ENCODE measurements around the gene SLC22A23. TPM values are rescaled to one million over a fixed set of nuclear protein-coding genes. Genes with fewer than 3 reads are reported as not detected.

Gene SLC22A23
- total RNA-seq, 6 donors from 2014 or later, result 18.2 to 73.1 (median 28.3) TPM

- Histone ChIP-seq H3K4me3 (no peak overlapping the region), H3K9me3 (no peaks in the 10 kb centered on the region), H3K4me1 (peaks cover 0 to 18% (median 10%) of the 10 kb centered on the region in 4 donors), H3K36me3 (no peaks in the 10 kb centered on the region), H3K27me3 (no peaks in the 10 kb centered on the region), H3K27ac (peak overlapping the region in 1 of 4 donors; percentile 9)
- no peak for ATAC-seq (ENCODE audit: low FRiP score in 2 of 2)
- TF ChIP-seq CTCF (IDR thresholded peaks at IDR 0.05) (no peak), EP300 (IDR thresholded peaks at IDR 0.05) (no peak), POLR2AphosphoS5 (IDR thresholded peaks at IDR 0.05) (no peak), POLR2A (IDR thresholded peaks at IDR 0.05) (no peak)
- DNase-seq, result no peak
- 90% methylated on average over 18 of the region's 18 CpGs for WGBS, 2 donors
These were observed 57.8 kb downstream of the SLC22A23 start for GRCh38 chr6:3398755-3399696.

GRCh38 chr6:3398165-3398562 is 58.7 kb downstream of the SLC22A23 start:
- Histone ChIP-seq H3K27me3 (no peaks in the 10 kb centered on the region), H3K4me3 (no peak overlapping the region), H3K4me1 (peaks cover 0 to 9% (median 3%) of the 10 kb centered on the region in 4 donors), H3K27ac (peak overlapping the region in 1 of 4 donors; percentile 9), H3K9me3 (no peaks in the 10 kb centered on the region), H3K36me3 (no peaks in the 10 kb centered on the region)
- DNase-seq, result no peak
- no peak for ATAC-seq (ENCODE audit: low FRiP score in 2 of 2)
- WGBS, 2 donors, result 44 to 45% methylated on average over 3 of the region's 3 CpGs
- TF ChIP-seq EP300 (IDR thresholded peaks at IDR 0.05), result no peak
- TF ChIP-seq CTCF (IDR thresholded peaks at IDR 0.05), result no peak
- TF ChIP-seq POLR2A (IDR thresholded peaks at IDR 0.05), result no peak
- TF ChIP-seq POLR2AphosphoS5 (IDR thresholded peaks at IDR 0.05), result no peak

- no peak overlapping the region for H3K4me3 ChIP-seq
- no peaks in the 10 kb centered on the region for H3K9me3 ChIP-seq
- TF ChIP-seq CTCF (IDR thresholded peaks at IDR 0.05), result no peak
- no peak for TF ChIP-seq POLR2AphosphoS5 (IDR thresholded peaks at IDR 0.05)
- TF ChIP-seq EP300 (IDR thresholded peaks at IDR 0.05), result no peak
- no peak for TF ChIP-seq POLR2A (IDR thresholded peaks at IDR 0.05)
- no peak for DNase-seq
- peaks cover 0 to 2% (median 0%) of the 10 kb centered on the region in 4 donors for H3K4me1 ChIP-seq
- no peak for ATAC-seq (ENCODE audit: low FRiP score in 2 of 2)
- H3K36me3 ChIP-seq, result no peaks in the 10 kb centered on the region
- 85% methylated on average over 7 of the region's 7 CpGs for WGBS, 2 donors
- H3K27me3 ChIP-seq, result no peaks in the 10 kb centered on the region
- no peak overlapping the region for H3K27ac ChIP-seq
These were observed 59.4 kb downstream of the SLC22A23 start for GRCh38 chr6:3397229-3398164.

GRCh38 chr6:3396503-3397180 is 60.2 kb downstream of the SLC22A23 start:
- WGBS, 2 donors, result 92 to 94% methylated on average over 11 to 19 of the region's 19 CpGs
- no peaks in the 10 kb centered on the region for H3K36me3 ChIP-seq
- H3K27me3 ChIP-seq, result no peaks in the 10 kb centered on the region
- no peak overlapping the region for H3K27ac ChIP-seq
- ATAC-seq (ENCODE audit: low FRiP score in 2 of 2) (no peak), DNase-seq (no peak)
- no peaks in the 10 kb centered on the region for H3K4me1 ChIP-seq
- TF ChIP-seq CTCF (IDR thresholded peaks at IDR 0.05) (no peak), EP300 (IDR thresholded peaks at IDR 0.05) (no peak), POLR2AphosphoS5 (IDR thresholded peaks at IDR 0.05) (no peak), POLR2A (IDR thresholded peaks at IDR 0.05) (no peak)
- no peaks in the 10 kb centered on the region for H3K9me3 ChIP-seq
- no peak overlapping the region for H3K4me3 ChIP-seq
